H7 (cell line): ENCODE results near the gene RGS14. TPM values are rescaled to one million over a fixed set of nuclear protein-coding genes. Genes with fewer than 3 reads are reported as not detected.
"Not testable (repeated sequence)": the region's sequence is repeated elsewhere in the genome, so short reads cannot be mapped to it uniquely, and the experiment has no call there.

Experiments used
- DNase-seq: peaks from one replicate; pipeline ENCODE4 v3.0.0; 2012
- H3K27me3 ChIP-seq: 2 replicates; pipeline ENCODE4 v1.6.0; 2011; ENCODE audit warnings: mild to moderate bottlenecking, low read length; ENCODE audit not compliant: control insufficient read depth, insufficient read depth
- H3K36me3 ChIP-seq: replicated peaks from 2 replicates; pipeline ENCODE4 v1.5.1; 2011; ENCODE audit warnings: low read length; ENCODE audit not compliant: control insufficient read depth, insufficient read depth
- H3K4me3 ChIP-seq: 2 replicates; pipeline ENCODE4 v1.5.1; 2011; ENCODE audit warnings: low read depth, mild to moderate bottlenecking, control low read depth, low read length, moderate library complexity; ENCODE audit not compliant: insufficient read depth
- total RNA-seq: library from RNA; depleted of rRNA; stranded (reverse); fragments of >200 nt; shearing (Covaris generic); gene quantifications from 2 replicates; pipeline ENCODE4 v1.2.3, GENCODE V29; 2014

Gene RGS14
- total RNA-seq, 1 experiment from 2014 or later = 32.4 TPM

DNA sequence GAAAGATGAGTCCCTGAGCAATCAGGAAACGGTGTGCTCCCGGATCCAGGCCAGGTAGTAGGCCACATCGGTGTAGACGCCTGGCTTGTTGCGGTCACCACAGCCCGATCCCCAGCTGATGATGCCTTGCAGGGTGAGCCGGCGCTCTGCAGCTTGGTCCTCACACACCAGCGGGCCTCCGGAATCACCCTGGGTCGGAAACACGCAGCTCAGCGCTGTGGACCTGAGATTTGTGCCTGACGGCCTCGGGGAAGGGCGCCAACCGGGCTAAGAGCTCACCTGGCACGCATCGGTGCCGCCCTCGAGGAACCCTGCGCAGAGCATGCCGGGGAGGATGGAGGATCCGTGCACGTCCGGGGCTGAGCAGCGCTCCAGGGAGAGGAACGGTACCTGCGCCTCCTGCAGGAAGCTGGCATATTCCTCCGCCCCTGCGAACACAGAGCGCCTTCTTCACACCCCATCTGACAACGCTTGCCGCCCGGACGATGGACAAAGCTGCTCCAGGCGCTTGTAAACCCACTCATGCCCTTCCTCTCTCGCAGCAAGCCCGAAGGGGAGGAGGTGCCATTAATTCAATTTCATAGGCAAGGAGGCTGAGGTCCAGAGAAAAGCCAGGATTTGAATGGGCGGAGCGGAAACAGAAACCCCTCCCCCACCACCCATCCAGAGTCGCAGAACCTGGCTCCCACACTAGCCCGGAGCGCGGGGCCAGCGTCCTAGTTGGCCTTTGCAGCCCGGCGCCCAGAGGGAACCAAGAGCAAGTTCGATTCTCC lies 44.7 kb downstream of the RGS14 start:
- peak; percentile 96 for DNase-seq
- no peaks in the 10 kb centered on the region for H3K36me3 ChIP-seq
- H3K4me3 ChIP-seq = peak overlapping the region; percentile 60
- peaks cover 51% of the 10 kb centered on the region for H3K27me3 ChIP-seq

DNA sequence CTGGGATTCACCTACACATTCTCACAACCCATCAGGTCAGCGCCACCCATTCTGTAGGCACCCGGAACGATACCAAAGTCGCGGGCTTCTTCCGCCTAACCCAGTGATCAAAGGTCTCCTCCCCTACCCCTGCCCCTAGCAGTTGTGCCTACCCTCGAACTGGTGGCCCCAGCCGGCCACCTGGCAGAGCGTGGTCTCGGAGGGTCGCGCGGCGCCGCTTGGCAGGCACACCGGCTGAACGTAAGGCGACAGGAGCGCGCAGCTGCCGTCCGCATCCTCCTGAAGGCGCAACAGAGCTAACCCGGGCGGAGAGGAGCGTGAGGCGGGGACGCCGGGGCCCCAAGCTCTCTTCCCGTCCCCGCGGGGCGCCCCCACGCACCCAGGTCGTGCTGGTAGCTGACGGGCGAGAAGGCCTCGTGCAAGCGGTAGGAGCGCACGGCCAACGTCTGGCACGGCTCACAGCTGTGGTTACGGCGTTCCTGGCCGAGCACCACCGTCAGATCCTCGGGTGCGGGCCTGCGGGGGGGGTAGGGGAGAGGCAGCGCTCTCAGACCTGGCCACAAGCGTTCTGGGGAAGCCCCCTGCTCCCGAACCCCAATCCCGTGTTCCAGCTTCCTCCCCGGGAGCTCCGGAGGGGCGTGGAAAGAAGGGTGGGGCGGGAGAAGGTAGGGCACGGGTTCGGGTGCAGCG lies 45.5 kb downstream of the RGS14 start:
- no peaks in the 10 kb centered on the region for H3K36me3 ChIP-seq
- DNase-seq = peak; percentile 86
- peaks cover 51% of the 10 kb centered on the region for H3K27me3 ChIP-seq
- H3K4me3 ChIP-seq = peak overlapping the region; percentile 60

DNA sequence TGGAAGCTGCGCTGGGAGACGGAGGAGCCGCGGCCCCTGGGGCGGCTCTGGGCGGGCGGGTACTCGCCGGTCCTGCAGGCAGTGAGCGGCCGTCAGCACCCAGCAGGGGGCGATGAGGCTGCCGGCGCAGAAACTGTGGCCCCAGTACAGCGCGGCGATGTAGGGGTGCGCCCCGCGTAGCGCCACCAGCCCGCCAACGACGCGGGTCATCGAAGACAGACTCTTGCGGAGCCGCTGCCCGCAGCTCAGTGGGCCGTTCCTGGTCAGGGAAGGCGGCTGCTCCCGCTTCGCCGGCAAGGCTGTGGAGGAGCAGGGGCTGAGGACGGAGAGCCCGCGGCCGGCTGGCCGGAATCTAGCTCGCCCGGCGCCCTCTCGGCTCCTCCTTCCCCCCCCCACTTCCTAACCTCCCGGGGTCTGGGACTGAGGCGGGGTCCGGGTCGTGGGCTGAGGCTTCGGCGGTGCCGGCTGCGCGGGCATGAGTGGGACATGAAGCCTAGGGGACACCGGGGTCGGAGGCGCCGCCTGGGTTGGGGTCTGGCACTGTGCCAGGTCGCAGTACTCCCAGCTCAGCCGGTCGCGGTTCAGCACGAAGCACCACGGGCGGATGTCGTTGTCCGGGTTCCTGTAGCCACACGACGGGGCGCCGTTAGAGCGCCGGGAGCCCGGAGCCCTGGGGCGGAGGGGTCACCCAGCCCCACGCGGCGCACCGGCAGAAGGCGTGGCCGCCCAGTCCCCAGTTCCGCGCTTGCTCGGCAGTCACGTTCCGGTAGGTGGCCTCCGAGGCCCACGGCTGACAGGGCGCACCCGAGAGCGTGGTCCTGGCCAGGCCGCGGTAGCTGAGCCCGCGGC lies 46.3 kb downstream of the RGS14 start:
- H3K36me3 ChIP-seq = no peaks in the 10 kb centered on the region

GRCh38 chr5:177404641-177405179 lies 47.0 kb downstream of the RGS14 start:
- peak; percentile 88 for DNase-seq
- Histone ChIP-seq H3K36me3 (no peaks in the 10 kb centered on the region), H3K27me3 (peaks cover 51% of the 10 kb centered on the region), H3K4me3 (peak overlapping the region; percentile 60)

More for the DNA sequence above, 46.3 kb downstream of the RGS14 start:
- Histone ChIP-seq H3K4me3 (peak overlapping the region; percentile 60), H3K27me3 (peaks cover 51% of the 10 kb centered on the region)
- peak; percentile 93 for DNase-seq

GRCh38 chr5:177405312-177405711 lies 47.6 kb downstream of the RGS14 start:
- DNase-seq = no peak
- H3K27me3 ChIP-seq = peaks cover 51% of the 10 kb centered on the region
- no peaks in the 10 kb centered on the region for H3K36me3 ChIP-seq
- no peak overlapping the region for H3K4me3 ChIP-seq

DNA sequence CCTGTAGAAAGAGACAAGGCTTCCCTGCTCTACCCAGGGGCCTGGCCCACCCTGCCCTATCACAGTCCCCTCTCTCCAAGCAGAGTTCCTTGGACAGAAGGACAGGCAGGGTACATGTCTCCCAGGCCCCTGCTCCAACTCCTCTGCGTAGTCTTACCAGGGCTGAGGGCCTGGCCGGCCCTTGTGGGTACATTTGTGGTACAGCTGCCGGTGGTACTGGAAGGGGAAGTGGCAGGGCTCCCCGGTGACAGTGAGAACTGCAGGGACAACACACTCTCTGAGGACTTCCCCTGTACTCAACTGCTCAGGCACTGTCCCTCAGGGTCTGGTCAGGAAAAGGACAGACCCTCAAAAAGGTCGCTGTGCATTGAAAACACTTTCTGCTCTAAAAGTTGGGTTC lies 48.1 kb downstream of the RGS14 start:
- Histone ChIP-seq H3K27me3 (peaks cover 51% of the 10 kb centered on the region), H3K4me3 (no peak overlapping the region), H3K36me3 (no peaks in the 10 kb centered on the region)
- DNase-seq = no peak

DNA sequence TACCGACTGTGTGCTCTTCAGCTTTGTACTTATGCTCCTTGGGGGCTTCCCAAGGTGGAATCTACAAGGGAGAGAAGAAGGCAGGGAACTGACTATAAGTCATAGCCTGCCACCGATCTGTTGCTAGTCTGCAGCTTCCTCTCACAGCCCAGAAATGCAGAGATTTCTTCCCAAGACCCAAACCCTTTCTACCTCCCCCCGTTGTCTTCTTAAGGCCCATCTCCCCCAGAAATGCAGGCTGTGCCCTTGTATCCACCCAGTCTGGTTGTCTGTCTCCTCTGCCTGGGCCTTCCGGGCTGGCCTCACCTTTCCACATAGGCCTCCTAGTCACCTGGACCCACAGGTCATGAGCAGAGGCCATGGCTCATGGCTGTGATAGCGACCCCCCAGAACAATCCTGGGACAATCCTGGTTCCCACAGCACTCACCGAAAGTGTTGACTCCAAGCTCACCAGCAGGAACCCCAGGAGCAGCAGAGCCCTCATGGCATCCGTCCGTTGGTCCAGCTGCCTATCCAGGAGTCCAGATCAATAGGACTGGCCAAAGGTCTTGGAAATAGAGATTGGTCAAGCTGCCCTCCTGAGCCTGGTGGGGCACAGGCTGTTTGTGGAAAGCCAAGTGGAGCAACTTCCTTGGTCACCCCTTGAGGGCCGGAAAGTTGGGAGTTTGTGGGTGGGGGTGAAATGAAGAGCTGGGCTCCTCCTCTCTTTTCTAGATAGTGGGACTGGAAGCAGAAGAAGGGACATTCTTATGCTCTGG lies 51.5 kb downstream of the RGS14 start, which contains the start of gene F12:
F12 (minus strand) TSS at position 522 of the 759 bp plus-strand sequence; CDS start at position 485, 37 bp downstream.
- no peak for DNase-seq
- H3K27me3 ChIP-seq = peaks cover 21% of the 10 kb centered on the region
- H3K36me3 ChIP-seq = no peaks in the 10 kb centered on the region
- no peak within 1 kb of the TSS for H3K4me3 ChIP-seq

DNA sequence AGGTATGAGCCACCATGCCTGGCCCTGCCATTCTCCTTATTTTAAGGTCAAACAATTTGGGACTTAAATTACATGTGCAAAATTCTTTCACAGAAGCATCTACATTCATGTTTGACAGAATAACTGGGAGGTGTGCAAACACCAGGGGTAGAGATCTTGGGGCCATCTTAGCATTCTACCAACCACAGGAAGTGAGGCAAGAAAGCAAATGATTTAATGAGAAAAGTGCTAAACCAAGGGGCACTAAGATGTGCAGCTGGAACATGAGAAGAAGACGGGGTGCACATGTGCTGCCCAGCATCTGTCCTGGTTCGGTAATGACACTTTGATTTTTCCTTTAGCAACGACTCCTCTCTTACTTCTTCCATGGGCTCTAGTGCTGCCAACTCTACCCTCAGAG lies 52.9 kb downstream of the RGS14 start:
- H3K27me3 ChIP-seq = peaks cover 7% of the 10 kb centered on the region
- DNase-seq = no peak
- H3K36me3 ChIP-seq = no peaks in the 10 kb centered on the region
- H3K4me3 ChIP-seq = no peak overlapping the region

- Histone ChIP-seq H3K27me3 (no peaks in the 10 kb centered on the region; the same call in 1 of the 2 replicates), H3K4me3 (no peak overlapping the region), H3K36me3 (no peaks in the 10 kb centered on the region)
- no peak for DNase-seq
Measured at GRCh38 chr5:177412603-177413233, 55.0 kb downstream of the RGS14 start.

- no peaks in the 10 kb centered on the region for H3K36me3 ChIP-seq
- no peak overlapping the region for H3K4me3 ChIP-seq
- DNase-seq = no peak
- no peaks in the 10 kb centered on the region; the same call in 1 of the 2 replicates for H3K27me3 ChIP-seq
Measured at GRCh38 chr5:177414481-177414880, 56.8 kb downstream of the RGS14 start.

DNA sequence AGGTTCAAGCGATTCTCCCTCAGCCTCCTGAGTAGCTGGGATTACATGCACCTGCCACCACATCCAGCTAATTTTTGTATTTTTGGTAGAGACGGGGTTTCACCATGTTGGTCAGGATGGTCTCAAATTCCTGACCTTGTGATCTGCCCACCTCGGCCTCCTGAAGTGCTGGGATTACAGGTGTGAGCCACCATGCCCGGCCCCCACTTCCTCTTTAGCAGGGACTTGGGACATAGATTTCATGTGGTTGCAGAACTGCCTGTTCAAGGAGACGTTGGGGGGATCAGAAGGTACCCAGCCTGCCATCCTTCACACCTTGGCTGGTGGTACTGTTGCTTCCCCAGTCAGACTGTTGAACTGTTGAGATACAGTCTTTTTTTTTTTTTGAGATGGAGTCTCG lies 59.4 kb downstream of the RGS14 start:
- H3K4me3 ChIP-seq, H3K36me3 ChIP-seq, DNase-seq, H3K27me3 ChIP-seq: not testable (repeated sequence)

DNA sequence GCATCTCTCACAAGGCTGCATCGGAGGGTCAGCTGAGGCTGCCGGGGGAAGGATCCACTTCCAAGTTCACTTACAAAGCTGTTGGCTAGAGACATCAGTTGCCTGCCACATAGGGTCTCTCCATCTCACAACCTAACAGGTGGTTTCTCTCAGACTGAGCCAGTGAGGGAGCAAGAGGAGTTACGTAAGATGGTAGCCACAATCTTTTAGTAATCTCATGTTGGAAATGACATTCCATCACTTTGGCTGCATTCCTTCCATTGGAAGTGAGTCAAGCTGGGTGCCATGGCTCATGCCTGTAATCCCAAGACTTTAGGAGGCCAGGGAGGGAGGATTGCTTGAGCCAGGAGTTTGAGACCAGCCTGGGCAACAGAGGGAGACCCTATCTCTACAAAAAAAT lies 61.3 kb downstream of the RGS14 start:
- H3K36me3 ChIP-seq = no peaks in the 10 kb centered on the region
- no peaks in the 10 kb centered on the region; the same call in 1 of the 2 replicates for H3K27me3 ChIP-seq
- H3K4me3 ChIP-seq = no peak overlapping the region
- DNase-seq = no peak

- H3K36me3 ChIP-seq, H3K27me3 ChIP-seq, H3K4me3 ChIP-seq, DNase-seq: not testable (repeated sequence)
Measured at GRCh38 chr5:177420472-177420871, 62.7 kb downstream of the RGS14 start.
